Stimulated activated CD8-positive, alpha-beta memory T cell treated with anti-CD3 and anti-CD28 coated beads, Interleukin-7, amount 100 ng/mL, for 24 hours (primary cell): Measurements from ENCODE around the gene TMEM63C.

Source experiments
- DNase-seq: peaks from one replicate; pipeline ENCODE4 v3.0.0-alpha.2; 2020; ENCODE audit warnings: low read depth

TMEM63C gene

GRCh38 chr14:77258566-77258965 lies 77.0 kb downstream of the TMEM63C start:
- DNase-seq: no peak

GRCh38 chr14:77259025-77259715 lies 77.6 kb downstream of the TMEM63C start:
- no peak for DNase-seq

- DNase-seq: no peak
These were observed 78.6 kb downstream of the TMEM63C start for GRCh38 chr14:77260199-77260598.

GRCh38 chr14:77260631-77261030 lies 79.0 kb downstream of the TMEM63C start:
- DNase-seq: no peak

GRCh38 chr14:77264466-77265186 lies 83.0 kb downstream of the TMEM63C start:
- no peak for DNase-seq

- DNase-seq: no peak
These were observed 83.6 kb downstream of the TMEM63C start for GRCh38 chr14:77265187-77265515.

GRCh38 chr14:77265561-77266335 lies 84.2 kb downstream of the TMEM63C start:
- no peak for DNase-seq

- DNase-seq: no peak
These were observed 84.7 kb downstream of the TMEM63C start for GRCh38 chr14:77266336-77266735.

- no peak for DNase-seq
These were observed 86.5 kb downstream of the TMEM63C start for GRCh38 chr14:77267937-77268699.

GRCh38 chr14:77268989-77269600 lies 87.5 kb downstream of the TMEM63C start:
- DNase-seq: no peak

- DNase-seq: no peak
These were observed 88.9 kb downstream of the TMEM63C start for GRCh38 chr14:77270361-77271112.

GRCh38 chr14:77271113-77271710 lies 89.6 kb downstream of the TMEM63C start, which contains the start of gene NGB:
NGB (minus strand) TSS chr14:77271206; CDS start chr14:77270937, 269 bp downstream.
- DNase-seq: no peak

- no peak for DNase-seq
These were observed 90.7 kb downstream of the TMEM63C start for GRCh38 chr14:77272261-77272660.

- no peak for DNase-seq
These were observed 92.2 kb downstream of the TMEM63C start for GRCh38 chr14:77273796-77274195.

- DNase-seq: no peak
These were observed 93.5 kb downstream of the TMEM63C start for GRCh38 chr14:77275041-77275580.

GRCh38 chr14:77275601-77276017 lies 94.0 kb downstream of the TMEM63C start:
- DNase-seq: no peak

GRCh38 chr14:77276295-77276935 lies 94.8 kb downstream of the TMEM63C start:
- no peak for DNase-seq

GRCh38 chr14:77276959-77277358 lies 95.4 kb downstream of the TMEM63C start:
- DNase-seq: no peak

- DNase-seq: no peak
These were observed 97.0 kb downstream of the TMEM63C start for GRCh38 chr14:77278461-77279230.
